WERI-Rb-1 (cell line): ENCODE results near the gene LMAN2L.

Source experiments
- DNase-seq: peaks from one replicate; pipeline ENCODE4 v3.0.0-alpha.2; 2020
- H3K27ac ChIP-seq: fragments of 250-450 bp; sonication (Bioruptor Pico); 2 replicates; pipeline ENCODE4 v1.5.1; 2020; ENCODE audit warnings: mild to moderate bottlenecking, moderate library complexity
- H3K27me3 ChIP-seq: fragments of 250-450 bp; sonication (Bioruptor Pico); 2 replicates; pipeline ENCODE4 v1.5.1; 2021; ENCODE audit warnings: mild to moderate bottlenecking, low read depth, moderate library complexity; ENCODE audit not compliant: insufficient read depth, severe bottlenecking
- H3K36me3 ChIP-seq: fragments of 250-450 bp; sonication (Bioruptor Pico); 2 replicates; pipeline ENCODE4 v1.5.1; 2020; ENCODE audit warnings: mild to moderate bottlenecking, moderate library complexity
- H3K4me3 ChIP-seq: 2 replicates; pipeline ENCODE4 v1.5.1; 2011; ENCODE audit warnings: low read depth, mild to moderate bottlenecking, control low read depth, low read length
- H3K9me3 ChIP-seq: fragments of 250-450 bp; sonication (Bioruptor Pico); 2 replicates; pipeline ENCODE4 v1.5.1; 2021; ENCODE audit warnings: mild to moderate bottlenecking, moderate library complexity; ENCODE audit not compliant: severe bottlenecking
- CTCF ChIP-seq: IDR thresholded peaks from 2 replicates; pipeline ENCODE4 v1.5.1; 2011; ENCODE audit warnings: low read depth, mild to moderate bottlenecking, control low read depth, inconsistent platforms, low read length

Gene LMAN2L

GRCh38 chr2:96733931-96734330 lies 5.9 kb downstream of the LMAN2L start:
- no peak overlapping the region for H3K4me3 ChIP-seq
- peaks cover 66% of the 10 kb centered on the region for H3K36me3 ChIP-seq
- no peaks in the 10 kb centered on the region for H3K9me3 ChIP-seq
- no peaks in the 10 kb centered on the region for H3K27me3 ChIP-seq
- H3K27ac ChIP-seq: no peak overlapping the region
- no peak for DNase-seq
- TF ChIP-seq CTCF: no peak

GRCh38 chr2:96730212-96730611 lies 9.7 kb downstream of the LMAN2L start:
- peaks cover 80% of the 10 kb centered on the region for H3K36me3 ChIP-seq
- TF ChIP-seq CTCF: no peak
- no peak for DNase-seq
- no peaks in the 10 kb centered on the region for H3K9me3 ChIP-seq
- H3K27me3 ChIP-seq: no peaks in the 10 kb centered on the region
- no peak overlapping the region for H3K27ac ChIP-seq
- H3K4me3 ChIP-seq: no peak overlapping the region

GRCh38 chr2:96729748-96730147 lies 10.1 kb downstream of the LMAN2L start:
- Histone ChIP-seq H3K4me3 (no peak overlapping the region), H3K27ac (no peak overlapping the region), H3K9me3 (no peaks in the 10 kb centered on the region), H3K27me3 (no peaks in the 10 kb centered on the region), H3K36me3 (peaks cover 77% of the 10 kb centered on the region)
- no peak for DNase-seq
- TF ChIP-seq CTCF: no peak

- Histone ChIP-seq H3K36me3 (peaks cover 60% of the 10 kb centered on the region), H3K9me3 (no peaks in the 10 kb centered on the region), H3K4me3 (no peak overlapping the region), H3K27ac (no peak overlapping the region), H3K27me3 (no peaks in the 10 kb centered on the region)
- no peak for TF ChIP-seq CTCF
- no peak for DNase-seq
Measured at GRCh38 chr2:96727431-96727830, 12.4 kb downstream of the LMAN2L start.

GRCh38 chr2:96726131-96726530 lies 13.7 kb downstream of the LMAN2L start:
- DNase-seq: no peak
- Histone ChIP-seq H3K27me3 (no peaks in the 10 kb centered on the region), H3K4me3 (no peak overlapping the region), H3K36me3 (peaks cover 54% of the 10 kb centered on the region), H3K27ac (no peak overlapping the region), H3K9me3 (no peaks in the 10 kb centered on the region)
- TF ChIP-seq CTCF: no peak

- DNase-seq: no peak
- Histone ChIP-seq H3K9me3 (no peaks in the 10 kb centered on the region), H3K27me3 (no peaks in the 10 kb centered on the region), H3K4me3 (no peak overlapping the region), H3K27ac (no peak overlapping the region), H3K36me3 (peaks cover 15% of the 10 kb centered on the region)
- no peak for TF ChIP-seq CTCF
Measured at GRCh38 chr2:96716388-96716787, 23.5 kb downstream of the LMAN2L start.
